ENCODE data around the gene PSMG4.

- TF ChIP-seq CTCF (IDR thresholded peaks at IDR 0.05; ENCODE audit: low read depth, low read length) (no peak), EZH2phosphoT487 (IDR thresholded peaks at IDR 0.05; ENCODE audit: low read depth) (no peak)
These were observed 8.9 kb upstream of the PSMG4 start for GRCh38 chr6:3249821-3250220.

Data from OCI-LY3 (cell line).